Endothelial cell of umbilical vein (primary cell): ENCODE data around the gene ARFIP1. TPM values are rescaled to one million over a fixed set of nuclear protein-coding genes. Genes with fewer than 3 reads are reported as not detected.

ENCODE experiments used
- BruUV-seq: library from RNA; stranded (reverse); fragments of 400-500 nt; replicated peaks from 2 replicates; lab custom pipeline; 2021; lab: Mats Ljungman, UMichigan
- CTCF ChIA-PET: fragments of 300-600, 350-600 bp; sonication (Branson Sonifier 250); formaldehyde crosslinking; loops from one replicate; lab custom pipeline; 2021; ENCODE audit warnings: antibody characterized with exemption, inconsistent platforms; lab: Charles Lee
- POLR2A ChIA-PET: fragments of 300-600, 350-600 bp; sonication (Branson Sonifier 250); formaldehyde crosslinking; loops from one replicate; lab custom pipeline; 2021; ENCODE audit warnings: antibody characterized with exemption, inconsistent platforms; lab: Charles Lee
- DNase-seq: peaks from one replicate; pipeline ENCODE4 v3.0.0-alpha.2; 2011; ENCODE audit warnings: low read depth, low spot score
- FAIRE-seq: peaks from 2 replicates; lab custom pipeline; 2011; peaks lifted over from hg19 to GRCh38; lab: Jason Lieb, UNC
- H2AFZ ChIP-seq: 2 replicates; pipeline ENCODE4 v1.6.0; 2012; ENCODE audit warnings: low read depth, low read length, control low read depth, inconsistent platforms
- H3K27ac ChIP-seq: 2 replicates; pipeline ENCODE4 v1.5.1; 2011; ENCODE audit warnings: low read depth, mild to moderate bottlenecking, control low read depth, low read length, moderate library complexity; ENCODE audit not compliant: insufficient read depth
- H3K27me3 ChIP-seq, 2 experiments: 2 replicates each; pipeline versions ENCODE4 v1.6.0 to v1.6.1; 2011; ENCODE audit warnings: low read length in 2 of 2, mixed read lengths in 1 of 2; ENCODE audit not compliant: control insufficient read depth in 2 of 2, insufficient read depth in 2 of 2
- H3K36me3 ChIP-seq, 2 experiments: 2 replicates in 1 of 2; 3 replicates in 1 of 2; pipeline ENCODE4 v1.5.1; 2011; ENCODE audit warnings: low read length in 2 of 2, mild to moderate bottlenecking in 1 of 2, moderate library complexity in 1 of 2; ENCODE audit not compliant: control insufficient read depth in 2 of 2, insufficient read depth in 2 of 2; ENCODE audit errors: extremely low read depth in 1 of 2
- H3K4me1 ChIP-seq: 3 replicates; pipeline ENCODE4 v1.5.1; 2011; ENCODE audit warnings: mild to moderate bottlenecking, low read length; ENCODE audit not compliant: control insufficient read depth, insufficient read depth; ENCODE audit errors: extremely low read depth
- H3K4me2 ChIP-seq: 2 replicates; pipeline ENCODE4 v1.6.1; 2011; ENCODE audit warnings: low read length, control low read depth, mixed read lengths; ENCODE audit not compliant: insufficient read depth
- H3K4me3 ChIP-seq, 3 experiments: fragments of 200-600 bp in 1 of 3; sonication (generic), shearing (Covaris generic) in 1 of 3; replicated peaks in 1 of 3; 2 replicates each; pipeline ENCODE4 v1.5.1; 2011 to 2016; ENCODE audit warnings: control low read depth in 3 of 3, low read length in 3 of 3, mild to moderate bottlenecking in 2 of 3, inconsistent platforms in 1 of 3, low read depth in 1 of 3, moderate library complexity in 1 of 3; ENCODE audit not compliant: insufficient read depth in 1 of 3
- H3K79me2 ChIP-seq: 2 replicates; pipeline ENCODE4 v1.6.0; 2012; ENCODE audit warnings: low read length, inconsistent platforms; ENCODE audit not compliant: control insufficient read depth, insufficient read depth
- H3K9ac ChIP-seq: replicated peaks from 2 replicates; pipeline ENCODE3; 2011; ENCODE audit warnings: low read length, control low read depth; ENCODE audit not compliant: insufficient read depth; ENCODE audit errors: extremely low read depth
- H3K9me1 ChIP-seq: replicated peaks from 3 replicates; pipeline ENCODE4 v1.6.0; 2011; ENCODE audit warnings: mild to moderate bottlenecking, low read length; ENCODE audit not compliant: control insufficient read depth, insufficient read depth; ENCODE audit errors: extremely low read depth
- H3K9me3 ChIP-seq: replicated peaks from 2 replicates; pipeline ENCODE4 v1.5.1; 2012; ENCODE audit warnings: low read length, inconsistent platforms; ENCODE audit not compliant: control insufficient read depth, insufficient read depth
- H4K20me1 ChIP-seq: replicated peaks from 2 replicates; pipeline ENCODE3; 2011; ENCODE audit warnings: mild to moderate bottlenecking, low read length; ENCODE audit not compliant: control insufficient read depth, insufficient read depth; ENCODE audit errors: extremely low read depth
- EZH2 ChIP-seq: IDR thresholded peaks from 2 replicates; pipeline ENCODE4 v1.6.1; 2012; ENCODE audit warnings: borderline replicate concordance, low read depth, mild to moderate bottlenecking, moderate library complexity, low read length, inconsistent platforms; ENCODE audit not compliant: severe bottlenecking
- FOS ChIP-seq: IDR thresholded peaks from 2 replicates; pipeline ENCODE4 v1.6.1; 2011; ENCODE audit warnings: mild to moderate bottlenecking, low read length, moderate library complexity, borderline replicate concordance; ENCODE audit not compliant: insufficient read depth
- GATA2 ChIP-seq: IDR thresholded peaks from 2 replicates; pipeline ENCODE4 v1.7.0; 2011; ENCODE audit warnings: low read depth, mild to moderate bottlenecking, moderate library complexity, mixed read lengths, low read length; ENCODE audit not compliant: insufficient read length, insufficient read depth
- JUN ChIP-seq: IDR thresholded peaks from 2 replicates; pipeline ENCODE4 v1.6.1; 2011; ENCODE audit warnings: borderline replicate concordance, low read depth; ENCODE audit not compliant: insufficient read length, insufficient read depth
- MYC ChIP-seq: IDR thresholded peaks from one replicate; pipeline ENCODE4 v1.6.1; 2011; ENCODE audit warnings: mild to moderate bottlenecking, low read depth, low read length
- POLR2A ChIP-seq: IDR thresholded peaks from 2 replicates; pipeline ENCODE4 v1.6.1; 2012; ENCODE audit warnings: low read depth, mild to moderate bottlenecking, control low read depth, low read length
- POLR2AphosphoS5 ChIP-seq: IDR thresholded peaks from 2 replicates; pipeline ENCODE4 v1.6.1; 2012; ENCODE audit warnings: low read depth, mild to moderate bottlenecking, control low read depth, low read length, moderate library complexity; ENCODE audit not compliant: insufficient read depth
- dilution Hi-C: fragments of 300-500 bp; cut with MboI; formaldehyde crosslinking; loops from one replicate; pipeline ENCODE4 v1.15.0; 2019; ENCODE audit warnings: low sequenced_read_pairs; ENCODE audit not compliant: extremely low pct_ligation_motif_present
- intact Hi-C: fragments of 100-400 bp; cut with micrococcal nuclease; formaldehyde crosslinking; loops from one replicate; pipeline ENCODE4 v1.10.0; 2022
- polyA plus RNA-seq, 4 experiments: library from polyadenylated mRNA; depleted of rRNA in 3 of 4; stranded (reverse) in 3 of 4; unstranded in 1 of 4; fragments of >200 nt; gene quantifications; 2 replicates each; pipeline versions ENCODE4 v1.2.1 to v1.2.3, GENCODE V29; 2011 to 2012; ENCODE audit warnings: missing spikeins in 1 of 4
- total RNA-seq: library from RNA; stranded (reverse); gene quantifications from 2 replicates; pipeline ENCODE4 v1.2.3, GENCODE V29; 2021
- TF ChIP-seq, protein P1 (sequence below): IDR thresholded peaks from 2 replicates; pipeline ENCODE4 v1.6.1; 2011; ENCODE audit not compliant: insufficient read depth, insufficient read length
- TF ChIP-seq, protein P2 (sequence below), 2 donors: IDR thresholded peaks; 1 replicate in 1 of 2; 2 replicates in 1 of 2; pipeline ENCODE4 v1.5.1; 2011; ENCODE audit warnings: low read length in 2 of 2, mild to moderate bottlenecking in 2 of 2, moderate library complexity in 2 of 2, control low read depth in 1 of 2, inconsistent platforms in 1 of 2, low read depth in 1 of 2; ENCODE audit not compliant: insufficient read depth in 1 of 2; ENCODE audit errors: extremely low read depth in 1 of 2

Gene ARFIP1
- total and polyA plus RNA-seq, 2 donors (not counting 3 experiments of a cell fraction or from before 2014, with no cell fraction given), result 10.0 to 24.2 TPM

- intact Hi-C loops, result no loop called here
- H4K20me1 ChIP-seq, result no peaks in the 10 kb centered on the region
- FAIRE-seq (no peak), DNase-seq (no peak)
- no peak overlapping the region for H2AFZ ChIP-seq
- peaks cover 2% of the 10 kb centered on the region for H3K9me3 ChIP-seq
- no peak overlapping the region for H3K27ac ChIP-seq
- dilution Hi-C loops, result no loop called here
- BruUV-seq, result no TSS peak
- ChIA-PET POLR2A (no interaction called here), CTCF (interaction anchor here (0.7 to 3.6 kb wide), 8 partner anchors 14 to 283 kb away, joined by 3 to 60 read pairs (median 4); no protein-coding TSS in a partner anchor)
- no peaks in the 10 kb centered on the region for H3K9me1 ChIP-seq
- no peak overlapping the region for H3K9ac ChIP-seq
- H3K36me3 ChIP-seq, result no peaks in the 10 kb centered on the region
- no peak overlapping the region for H3K4me3 ChIP-seq
- H3K79me2 ChIP-seq, result no peaks in the 10 kb centered on the region
- no peak for TF ChIP-seq FOS
- TF ChIP-seq POLR2AphosphoS5, result no peak
- no peak for TF ChIP-seq GATA2
- TF ChIP-seq MYC, result no peak
- no peak for TF ChIP-seq EZH2
- TF ChIP-seq POLR2A, result no peak
- TF ChIP-seq, protein P1, sequence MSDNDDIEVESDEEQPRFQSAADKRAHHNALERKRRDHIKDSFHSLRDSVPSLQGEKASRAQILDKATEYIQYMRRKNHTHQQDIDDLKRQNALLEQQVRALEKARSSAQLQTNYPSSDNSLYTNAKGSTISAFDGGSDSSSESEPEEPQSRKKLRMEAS, result no peak
- TF ChIP-seq, protein P2, sequence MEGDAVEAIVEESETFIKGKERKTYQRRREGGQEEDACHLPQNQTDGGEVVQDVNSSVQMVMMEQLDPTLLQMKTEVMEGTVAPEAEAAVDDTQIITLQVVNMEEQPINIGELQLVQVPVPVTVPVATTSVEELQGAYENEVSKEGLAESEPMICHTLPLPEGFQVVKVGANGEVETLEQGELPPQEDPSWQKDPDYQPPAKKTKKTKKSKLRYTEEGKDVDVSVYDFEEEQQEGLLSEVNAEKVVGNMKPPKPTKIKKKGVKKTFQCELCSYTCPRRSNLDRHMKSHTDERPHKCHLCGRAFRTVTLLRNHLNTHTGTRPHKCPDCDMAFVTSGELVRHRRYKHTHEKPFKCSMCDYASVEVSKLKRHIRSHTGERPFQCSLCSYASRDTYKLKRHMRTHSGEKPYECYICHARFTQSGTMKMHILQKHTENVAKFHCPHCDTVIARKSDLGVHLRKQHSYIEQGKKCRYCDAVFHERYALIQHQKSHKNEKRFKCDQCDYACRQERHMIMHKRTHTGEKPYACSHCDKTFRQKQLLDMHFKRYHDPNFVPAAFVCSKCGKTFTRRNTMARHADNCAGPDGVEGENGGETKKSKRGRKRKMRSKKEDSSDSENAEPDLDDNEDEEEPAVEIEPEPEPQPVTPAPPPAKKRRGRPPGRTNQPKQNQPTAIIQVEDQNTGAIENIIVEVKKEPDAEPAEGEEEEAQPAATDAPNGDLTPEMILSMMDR (IDR thresholded peaks at IDR 0.05; ENCODE audit: extremely low read depth in 1 of 2, insufficient read depth in 1 of 2, low read depth in 1 of 2, low read length in 2 of 2), result no peak
- TF ChIP-seq JUN, result no peak
- no peaks in the 10 kb centered on the region for H3K27me3 ChIP-seq
- H3K4me1 ChIP-seq, result peaks cover 7% of the 10 kb centered on the region
- H3K4me2 ChIP-seq, result no peak overlapping the region
Observed at GRCh38 chr4:152848508-152848907, 68.8 kb downstream of the ARFIP1 start.
